Endothelial cell of umbilical vein (primary cell): Measurements from ENCODE around the gene MAP4K4. TPM values are rescaled to one million over a fixed set of nuclear protein-coding genes. Genes with fewer than 3 reads are reported as not detected.

Experiments
- BruUV-seq: library from RNA; stranded (reverse); fragments of 400-500 nt; replicated peaks from 2 replicates; lab custom pipeline; 2021; lab: Mats Ljungman, UMichigan
- CTCF ChIA-PET: fragments of 300-600, 350-600 bp; sonication (Branson Sonifier 250); formaldehyde crosslinking; loops from one replicate; lab custom pipeline; 2021; ENCODE audit warnings: antibody characterized with exemption, inconsistent platforms; lab: Charles Lee
- POLR2A ChIA-PET: fragments of 300-600, 350-600 bp; sonication (Branson Sonifier 250); formaldehyde crosslinking; loops from one replicate; lab custom pipeline; 2021; ENCODE audit warnings: antibody characterized with exemption, inconsistent platforms; lab: Charles Lee
- DNase-seq: peaks from one replicate; pipeline ENCODE4 v3.0.0-alpha.2; 2011; ENCODE audit warnings: low read depth, low spot score
- FAIRE-seq: peaks from 2 replicates; lab custom pipeline; 2011; peaks lifted over from hg19 to GRCh38; lab: Jason Lieb, UNC
- H2AFZ ChIP-seq: 2 replicates; pipeline ENCODE4 v1.6.0; 2012; ENCODE audit warnings: low read depth, low read length, control low read depth, inconsistent platforms
- H3K27ac ChIP-seq: 2 replicates; pipeline ENCODE4 v1.5.1; 2011; ENCODE audit warnings: low read depth, mild to moderate bottlenecking, control low read depth, low read length, moderate library complexity; ENCODE audit not compliant: insufficient read depth
- H3K27me3 ChIP-seq, 2 experiments: 2 replicates each; pipeline versions ENCODE4 v1.6.0 to v1.6.1; 2011; ENCODE audit warnings: low read length in 2 of 2, mixed read lengths in 1 of 2; ENCODE audit not compliant: control insufficient read depth in 2 of 2, insufficient read depth in 2 of 2
- H3K36me3 ChIP-seq, 2 experiments: 2 replicates in 1 of 2; 3 replicates in 1 of 2; pipeline ENCODE4 v1.5.1; 2011; ENCODE audit warnings: low read length in 2 of 2, mild to moderate bottlenecking in 1 of 2, moderate library complexity in 1 of 2; ENCODE audit not compliant: control insufficient read depth in 2 of 2, insufficient read depth in 2 of 2; ENCODE audit errors: extremely low read depth in 1 of 2
- H3K4me1 ChIP-seq: 3 replicates; pipeline ENCODE4 v1.5.1; 2011; ENCODE audit warnings: mild to moderate bottlenecking, low read length; ENCODE audit not compliant: control insufficient read depth, insufficient read depth; ENCODE audit errors: extremely low read depth
- H3K4me2 ChIP-seq: 2 replicates; pipeline ENCODE4 v1.6.1; 2011; ENCODE audit warnings: low read length, control low read depth, mixed read lengths; ENCODE audit not compliant: insufficient read depth
- H3K4me3 ChIP-seq, 3 experiments: fragments of 200-600 bp in 1 of 3; sonication (generic), shearing (Covaris generic) in 1 of 3; replicated peaks in 1 of 3; 2 replicates each; pipeline ENCODE4 v1.5.1; 2011 to 2016; ENCODE audit warnings: control low read depth in 3 of 3, low read length in 3 of 3, mild to moderate bottlenecking in 2 of 3, inconsistent platforms in 1 of 3, low read depth in 1 of 3, moderate library complexity in 1 of 3; ENCODE audit not compliant: insufficient read depth in 1 of 3
- H3K79me2 ChIP-seq: 2 replicates; pipeline ENCODE4 v1.6.0; 2012; ENCODE audit warnings: low read length, inconsistent platforms; ENCODE audit not compliant: control insufficient read depth, insufficient read depth
- H3K9ac ChIP-seq: replicated peaks from 2 replicates; pipeline ENCODE3; 2011; ENCODE audit warnings: low read length, control low read depth; ENCODE audit not compliant: insufficient read depth; ENCODE audit errors: extremely low read depth
- H3K9me1 ChIP-seq: replicated peaks from 3 replicates; pipeline ENCODE4 v1.6.0; 2011; ENCODE audit warnings: mild to moderate bottlenecking, low read length; ENCODE audit not compliant: control insufficient read depth, insufficient read depth; ENCODE audit errors: extremely low read depth
- H3K9me3 ChIP-seq: replicated peaks from 2 replicates; pipeline ENCODE4 v1.5.1; 2012; ENCODE audit warnings: low read length, inconsistent platforms; ENCODE audit not compliant: control insufficient read depth, insufficient read depth
- H4K20me1 ChIP-seq: replicated peaks from 2 replicates; pipeline ENCODE3; 2011; ENCODE audit warnings: mild to moderate bottlenecking, low read length; ENCODE audit not compliant: control insufficient read depth, insufficient read depth; ENCODE audit errors: extremely low read depth
- CTCF ChIP-seq, 2 donors: IDR thresholded peaks; 1 replicate in 1 of 2; 2 replicates in 1 of 2; pipeline ENCODE4 v1.5.1; 2011; ENCODE audit warnings: low read length in 2 of 2, mild to moderate bottlenecking in 2 of 2, moderate library complexity in 2 of 2, control low read depth in 1 of 2, inconsistent platforms in 1 of 2, low read depth in 1 of 2; ENCODE audit not compliant: insufficient read depth in 1 of 2; ENCODE audit errors: extremely low read depth in 1 of 2
- GATA2 ChIP-seq: IDR thresholded peaks from 2 replicates; pipeline ENCODE4 v1.7.0; 2011; ENCODE audit warnings: low read depth, mild to moderate bottlenecking, moderate library complexity, mixed read lengths, low read length; ENCODE audit not compliant: insufficient read length, insufficient read depth
- MYC ChIP-seq: IDR thresholded peaks from one replicate; pipeline ENCODE4 v1.6.1; 2011; ENCODE audit warnings: mild to moderate bottlenecking, low read depth, low read length
- POLR2AphosphoS5 ChIP-seq: IDR thresholded peaks from 2 replicates; pipeline ENCODE4 v1.6.1; 2012; ENCODE audit warnings: low read depth, mild to moderate bottlenecking, control low read depth, low read length, moderate library complexity; ENCODE audit not compliant: insufficient read depth
- dilution Hi-C: fragments of 300-500 bp; cut with MboI; formaldehyde crosslinking; loops from one replicate; pipeline ENCODE4 v1.15.0; 2019; ENCODE audit warnings: low sequenced_read_pairs; ENCODE audit not compliant: extremely low pct_ligation_motif_present
- intact Hi-C: fragments of 100-400 bp; cut with micrococcal nuclease; formaldehyde crosslinking; loops from one replicate; pipeline ENCODE4 v1.10.0; 2022
- polyA plus RNA-seq, 4 experiments: library from polyadenylated mRNA; depleted of rRNA in 3 of 4; stranded (reverse) in 3 of 4; unstranded in 1 of 4; fragments of >200 nt; gene quantifications; 2 replicates each; pipeline versions ENCODE4 v1.2.1 to v1.2.3, GENCODE V29; 2011 to 2012; ENCODE audit warnings: missing spikeins in 1 of 4
- total RNA-seq: library from RNA; stranded (reverse); gene quantifications from 2 replicates; pipeline ENCODE4 v1.2.3, GENCODE V29; 2021

MAP4K4 gene
- total and polyA plus RNA-seq, 2 donors (not counting 3 experiments of a cell fraction or from before 2014, with no cell fraction given): 79.4 to 269 TPM

- no peak overlapping the region for H2AFZ ChIP-seq
- POLR2A ChIA-PET: no interaction called here
- H3K9ac ChIP-seq: no peak overlapping the region
- peaks cover 25% of the 10 kb centered on the region for H4K20me1 ChIP-seq
- FAIRE-seq (no peak), DNase-seq (peak; percentile 58)
- H3K4me3 ChIP-seq: no peak overlapping the region
- H3K9me1 ChIP-seq: no peaks in the 10 kb centered on the region
- no peaks in the 10 kb centered on the region for H3K9me3 ChIP-seq
- dilution Hi-C loops (no loop called here), intact Hi-C loops (loop anchor here (2.0 to 5.0 kb wide), 4 partner anchors 52 to 353 kb away; no protein-coding TSS in a partner anchor)
- CTCF ChIA-PET: interaction anchor here (1.0 to 4.4 kb wide), 20 partner anchors 9 to 429 kb away, joined by 3 to 90 read pairs (median 5); no protein-coding TSS in a partner anchor
- H3K4me1 ChIP-seq: peaks cover 68% of the 10 kb centered on the region
- BruUV-seq: no TSS peak
- TF ChIP-seq POLR2AphosphoS5: no peak
- TF ChIP-seq GATA2: no peak
- TF ChIP-seq CTCF (IDR thresholded peaks at IDR 0.05; ENCODE audit: extremely low read depth in 1 of 2, insufficient read depth in 1 of 2, low read depth in 1 of 2, low read length in 2 of 2): peak in 1 of 2 donors; percentile 28
- TF ChIP-seq MYC: no peak
- no peaks in the 10 kb centered on the region for H3K36me3 ChIP-seq
- H3K79me2 ChIP-seq: peaks cover 100% of the 10 kb centered on the region
- H3K27me3 ChIP-seq: no peaks in the 10 kb centered on the region
- peak overlapping the region; percentile 38 for H3K4me2 ChIP-seq
- peak overlapping the region; percentile 5 for H3K27ac ChIP-seq
Measured at GRCh38 chr2:101770726-101771125, 73.2 kb downstream of the MAP4K4 start.
